Osteoblast (primary cell): Measurements from ENCODE around the gene ZBTB11. TPM values are rescaled to one million over a fixed set of nuclear protein-coding genes. Genes with fewer than 3 reads are reported as not detected.

Experiments
- DNase-seq: peaks from one replicate; pipeline ENCODE4 v3.0.0; 2011; ENCODE audit warnings: low spot score, mixed read lengths; ENCODE audit not compliant: insufficient read length; ENCODE audit errors: missing footprints
- H2AFZ ChIP-seq: 2 replicates; pipeline ENCODE4 v1.6.0; 2011; ENCODE audit warnings: mild to moderate bottlenecking, low read length
- H3K27ac ChIP-seq: 2 replicates; pipeline ENCODE4 v1.5.1; 2011; ENCODE audit warnings: mild to moderate bottlenecking, low read depth, low read length, moderate library complexity
- H3K27me3 ChIP-seq: 2 replicates; pipeline ENCODE4 v1.6.0; 2012; ENCODE audit warnings: mild to moderate bottlenecking, control low read depth, inconsistent platforms, low read length, moderate library complexity; ENCODE audit not compliant: insufficient read depth
- H3K36me3 ChIP-seq: 2 replicates; pipeline ENCODE4 v1.5.1; 2011; ENCODE audit warnings: mild to moderate bottlenecking, low read length, control low read depth, moderate library complexity; ENCODE audit not compliant: insufficient read depth
- H3K4me1 ChIP-seq: 2 replicates; pipeline ENCODE4 v1.5.1; 2011; ENCODE audit warnings: mild to moderate bottlenecking, low read length, control low read depth, moderate library complexity; ENCODE audit not compliant: insufficient read depth
- H3K4me2 ChIP-seq: 2 replicates; pipeline ENCODE4 v1.6.0; 2011; ENCODE audit warnings: mild to moderate bottlenecking, low read length; ENCODE audit not compliant: insufficient read depth
- H3K4me3 ChIP-seq: fragments of 200-600 bp; sonication (generic); 3 replicates; pipeline ENCODE4 v1.5.1; 2012; ENCODE audit warnings: mild to moderate bottlenecking, low read length, inconsistent platforms; ENCODE audit not compliant: insufficient read depth
- H3K79me2 ChIP-seq: 2 replicates; pipeline ENCODE4 v1.6.0; 2012; ENCODE audit warnings: mild to moderate bottlenecking, low read length, control low read depth, inconsistent platforms; ENCODE audit not compliant: insufficient read depth
- H3K9me3 ChIP-seq: 2 replicates; pipeline ENCODE4 v1.5.1; 2011; ENCODE audit warnings: low read depth, low read length, control low read depth
- H4K20me1 ChIP-seq: 2 replicates; pipeline ENCODE4 v1.6.0; 2012; ENCODE audit warnings: mild to moderate bottlenecking, low read length, control low read depth; ENCODE audit not compliant: insufficient read depth
- CTCF ChIP-seq: IDR thresholded peaks from 2 replicates; pipeline ENCODE4 v1.5.1; 2011; ENCODE audit warnings: mild to moderate bottlenecking, low read depth, low read length, moderate library complexity; ENCODE audit errors: extremely low read depth
- total RNA-seq: library from RNA; depleted of rRNA; stranded (reverse); fragments of >200 nt; gene quantifications from 2 replicates; pipeline ENCODE4 v1.2.3, GENCODE V29; 2012

The ZBTB11 gene
- total RNA-seq, 1 donor = 22.8 TPM

- H3K27me3 ChIP-seq = no peaks in the 10 kb centered on the region
- H2AFZ ChIP-seq = no peak overlapping the region
- H3K4me1 ChIP-seq = no peaks in the 10 kb centered on the region
- no peaks in the 10 kb centered on the region for H4K20me1 ChIP-seq
- no peak overlapping the region for H3K4me3 ChIP-seq
- H3K9me3 ChIP-seq = no peaks in the 10 kb centered on the region
- H3K36me3 ChIP-seq = peaks cover 76% of the 10 kb centered on the region
- DNase-seq = no peak
- no peak overlapping the region for H3K4me2 ChIP-seq
- no peak overlapping the region for H3K27ac ChIP-seq
- H3K79me2 ChIP-seq = peaks cover 28% of the 10 kb centered on the region
- TF ChIP-seq CTCF = no peak
Observed at GRCh38 chr3:101667844-101668243, 9.1 kb downstream of the ZBTB11 start.

- Histone ChIP-seq H3K9me3 (no peaks in the 10 kb centered on the region), H3K27me3 (no peaks in the 10 kb centered on the region), H3K27ac (no peak overlapping the region), H3K4me3 (no peak overlapping the region), H4K20me1 (no peaks in the 10 kb centered on the region), H3K79me2 (peaks cover 22% of the 10 kb centered on the region), H2AFZ (no peak overlapping the region), H3K36me3 (peaks cover 81% of the 10 kb centered on the region), H3K4me1 (no peaks in the 10 kb centered on the region), H3K4me2 (no peak overlapping the region)
- DNase-seq = no peak
- no peak for TF ChIP-seq CTCF
Observed at GRCh38 chr3:101667331-101667730, 9.6 kb downstream of the ZBTB11 start.

- Histone ChIP-seq H3K9me3 (no peaks in the 10 kb centered on the region), H3K4me1 (no peaks in the 10 kb centered on the region), H3K27me3 (no peaks in the 10 kb centered on the region), H4K20me1 (no peaks in the 10 kb centered on the region), H3K36me3 (peaks cover 72% of the 10 kb centered on the region), H3K27ac (no peak overlapping the region), H3K79me2 (peaks cover 8% of the 10 kb centered on the region), H2AFZ (no peak overlapping the region), H3K4me3 (no peak overlapping the region), H3K4me2 (no peak overlapping the region)
- TF ChIP-seq CTCF = no peak
- DNase-seq = no peak
Observed at GRCh38 chr3:101665851-101666250, 11.1 kb downstream of the ZBTB11 start.

GRCh38 chr3:101665357-101665756 lies 11.6 kb downstream of the ZBTB11 start:
- no peaks in the 10 kb centered on the region for H3K4me1 ChIP-seq
- H3K36me3 ChIP-seq = peaks cover 72% of the 10 kb centered on the region
- no peak overlapping the region for H3K4me2 ChIP-seq
- TF ChIP-seq CTCF = no peak
- H2AFZ ChIP-seq = no peak overlapping the region
- peaks cover 5% of the 10 kb centered on the region for H3K79me2 ChIP-seq
- no peaks in the 10 kb centered on the region for H3K9me3 ChIP-seq
- H3K27me3 ChIP-seq = no peaks in the 10 kb centered on the region
- no peak overlapping the region for H3K4me3 ChIP-seq
- H4K20me1 ChIP-seq = no peaks in the 10 kb centered on the region
- no peak for DNase-seq
- no peak overlapping the region for H3K27ac ChIP-seq
